GM21528 (cell line): ENCODE data around the gene SPATA2L.

Source experiments
- ATAC-seq: cut with Tn5 transposase; IDR thresholded peaks from one replicate; pipeline ENCODE4 v1.9.1; 2021; ENCODE audit warnings: mild to moderate bottlenecking, moderate library complexity; ENCODE audit not compliant: unreplicated experiment, low FRiP score

SPATA2L gene, protein sequence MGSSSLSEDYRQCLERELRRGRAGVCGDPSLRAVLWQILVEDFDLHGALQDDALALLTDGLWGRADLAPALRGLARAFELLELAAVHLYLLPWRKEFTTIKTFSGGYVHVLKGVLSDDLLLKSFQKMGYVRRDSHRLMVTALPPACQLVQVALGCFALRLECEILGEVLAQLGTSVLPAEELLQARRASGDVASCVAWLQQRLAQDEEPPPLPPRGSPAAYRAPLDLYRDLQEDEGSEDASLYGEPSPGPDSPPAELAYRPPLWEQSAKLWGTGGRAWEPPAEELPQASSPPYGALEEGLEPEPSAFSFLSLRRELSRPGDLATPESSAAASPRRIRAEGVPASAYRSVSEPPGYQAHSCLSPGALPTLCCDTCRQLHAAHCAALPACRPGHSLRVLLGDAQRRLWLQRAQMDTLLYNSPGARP

GRCh38 chr16:89701425-89702406, at the start of gene SPATA2L:
Gene SPATA2L (minus strand): TSS chr16:89701705. CDS start chr16:89701232, 473 bp downstream.
- ATAC-seq, result peak; percentile 64

DNA sequence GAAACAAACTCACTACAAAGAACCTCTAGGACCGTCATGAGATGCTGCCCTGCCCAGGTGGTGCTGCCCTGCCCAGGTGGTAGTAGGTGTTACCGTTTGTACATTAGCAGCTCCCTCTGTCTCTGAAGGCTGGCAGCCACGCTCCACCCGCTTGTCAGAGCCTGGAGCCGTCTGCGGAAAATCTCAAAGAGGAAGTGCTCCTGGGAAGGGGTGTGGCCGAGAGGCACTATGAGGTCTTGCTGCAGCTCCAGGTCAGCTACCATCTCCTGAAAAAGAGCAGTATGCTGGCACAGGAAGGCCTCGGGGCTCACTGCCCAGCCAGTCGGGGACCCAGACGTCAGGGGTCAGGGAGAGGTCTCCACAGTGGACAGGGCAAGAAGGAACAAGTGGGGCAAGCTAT, 48.1 kb upstream of the SPATA2L start:
- ATAC-seq, result no peak

DNA sequence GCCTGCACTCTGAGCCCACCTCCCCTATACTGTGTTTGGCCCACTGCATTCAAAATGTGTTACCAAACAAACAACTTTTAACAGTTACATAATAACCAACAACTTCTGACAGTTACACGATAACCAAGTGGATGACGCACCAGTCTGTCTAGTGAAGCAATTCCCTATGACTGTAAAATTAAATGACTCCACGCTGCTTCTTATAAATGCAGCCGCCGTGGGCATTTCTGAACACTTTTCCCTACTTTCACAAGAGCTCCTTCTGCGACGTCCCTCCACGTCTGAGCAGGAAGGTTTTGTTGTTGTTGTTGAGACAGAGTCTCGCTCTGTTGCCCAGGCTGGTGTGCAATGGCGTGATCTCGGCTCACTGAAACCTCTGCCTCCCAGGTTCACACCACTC, 47.4 kb upstream of the SPATA2L start:
- ATAC-seq, result no peak

- no peak for ATAC-seq
Measured at GRCh38 chr16:89748076-89748475, 46.6 kb upstream of the SPATA2L start.

GRCh38 chr16:89746043-89746442, 44.5 kb upstream of the SPATA2L start:
- no peak for ATAC-seq

DNA sequence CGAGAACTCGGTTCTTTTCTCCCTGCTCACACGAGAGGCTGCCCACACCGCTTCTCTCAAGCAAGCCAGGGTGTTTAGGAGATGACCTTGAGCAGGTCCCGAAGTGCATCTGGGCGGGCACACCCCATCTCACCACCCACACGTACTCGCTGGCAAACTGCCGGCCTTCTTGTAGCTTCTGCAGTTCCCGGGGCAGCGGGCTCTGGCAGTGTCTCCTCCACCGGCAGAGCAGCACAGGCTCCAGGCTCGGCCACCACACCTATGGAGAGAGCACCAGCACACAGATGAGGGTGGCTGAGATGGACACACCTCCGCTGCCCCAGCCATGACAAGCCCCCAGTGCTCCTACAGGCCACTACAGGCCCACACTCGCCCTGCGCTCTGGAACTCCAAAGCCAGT, 43.3 kb upstream of the SPATA2L start:
- no peak for ATAC-seq

DNA sequence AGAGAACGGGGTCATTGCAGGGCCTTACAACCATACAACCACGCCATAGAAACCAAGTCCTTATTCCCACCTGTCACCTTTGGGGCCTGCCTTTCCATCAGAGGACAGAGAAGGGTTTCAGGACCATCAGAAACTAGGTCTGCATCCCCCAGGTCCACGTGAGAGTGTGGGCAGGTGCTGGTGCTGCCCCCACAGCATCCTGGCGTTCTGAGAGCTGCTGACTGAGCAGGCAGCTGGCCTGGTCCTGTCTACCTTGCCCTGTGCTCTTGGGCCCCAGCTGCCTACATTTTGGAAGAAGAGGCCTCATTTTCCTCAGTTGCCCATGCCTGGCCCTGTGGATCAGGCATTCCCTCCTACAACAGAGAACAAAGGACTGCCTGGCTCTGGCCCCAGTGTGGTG, 41.4 kb upstream of the SPATA2L start:
- ATAC-seq, result no peak

DNA sequence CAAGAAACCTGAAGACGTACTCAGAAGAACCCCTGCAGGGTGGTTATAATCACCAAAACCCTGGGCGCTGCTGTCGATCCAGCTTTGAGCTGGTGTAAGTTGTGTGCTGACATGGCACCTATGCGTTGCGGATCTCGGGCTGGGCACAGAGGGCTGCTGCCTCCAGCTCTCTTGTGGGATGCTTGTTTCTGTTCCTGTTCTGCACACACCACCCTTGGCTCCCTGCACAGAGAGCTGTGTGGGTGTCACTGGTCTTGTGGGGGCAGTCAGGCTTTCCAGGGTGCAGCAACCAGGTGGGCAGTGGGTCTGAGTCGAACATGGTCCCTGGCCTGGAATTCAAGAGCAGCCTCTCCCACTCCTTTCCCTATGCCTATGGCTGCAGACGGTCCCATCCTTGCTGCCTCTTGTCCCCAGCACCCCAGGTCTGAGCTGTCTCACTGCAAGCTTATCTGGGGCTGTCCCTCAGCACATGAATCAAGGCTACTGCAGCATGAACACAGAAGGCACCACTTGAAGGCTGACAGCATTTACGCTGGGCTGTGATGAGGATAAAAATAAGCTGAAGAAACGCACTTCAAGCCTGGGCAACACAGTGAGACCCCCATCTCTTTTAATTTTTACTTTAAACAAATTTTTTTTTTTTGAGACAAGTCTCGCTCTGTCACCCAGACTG, 40.0 kb upstream of the SPATA2L start:
- no peak for ATAC-seq

DNA sequence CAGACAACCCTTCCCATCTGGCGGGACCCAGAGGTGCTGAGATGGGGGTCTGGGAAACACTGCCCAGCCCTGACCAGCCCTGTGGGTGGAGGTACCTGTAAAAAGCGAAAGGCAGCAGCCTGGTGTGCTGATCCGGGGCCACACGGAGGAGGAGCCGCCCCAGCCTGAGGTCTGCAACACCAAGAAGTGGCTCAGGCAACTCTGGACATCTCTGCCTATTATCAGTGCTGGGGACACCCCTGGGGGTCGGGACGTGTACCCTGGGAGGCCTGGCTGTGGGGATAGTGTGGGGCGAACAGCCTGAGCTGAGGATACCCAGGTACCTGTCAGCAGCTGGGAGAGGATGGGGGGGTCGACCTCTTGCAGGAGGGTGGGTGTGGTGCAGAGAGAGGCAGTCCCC, 37.9 kb upstream of the SPATA2L start:
- ATAC-seq, result no peak

GRCh38 chr16:89738538-89739317, 37.2 kb upstream of the SPATA2L start:
- ATAC-seq, result no peak

DNA sequence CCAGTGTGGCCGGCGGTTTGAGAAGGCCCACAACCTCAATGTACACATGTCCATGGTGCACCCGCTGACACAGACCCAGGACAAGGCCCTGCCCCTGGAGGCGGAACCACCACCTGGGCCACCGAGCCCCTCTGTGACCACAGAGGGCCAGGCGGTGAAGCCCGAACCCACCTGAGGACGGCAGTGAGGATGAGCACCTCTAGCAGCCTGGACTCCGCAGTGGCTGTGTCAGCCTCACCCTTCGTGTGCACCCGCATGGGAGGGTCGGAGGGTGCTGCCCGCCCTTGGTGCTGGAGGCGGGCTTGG, 36.5 kb upstream of the SPATA2L start:
- no peak for ATAC-seq

GRCh38 chr16:89737341-89738071, 36.0 kb upstream of the SPATA2L start:
- no peak for ATAC-seq

DNA sequence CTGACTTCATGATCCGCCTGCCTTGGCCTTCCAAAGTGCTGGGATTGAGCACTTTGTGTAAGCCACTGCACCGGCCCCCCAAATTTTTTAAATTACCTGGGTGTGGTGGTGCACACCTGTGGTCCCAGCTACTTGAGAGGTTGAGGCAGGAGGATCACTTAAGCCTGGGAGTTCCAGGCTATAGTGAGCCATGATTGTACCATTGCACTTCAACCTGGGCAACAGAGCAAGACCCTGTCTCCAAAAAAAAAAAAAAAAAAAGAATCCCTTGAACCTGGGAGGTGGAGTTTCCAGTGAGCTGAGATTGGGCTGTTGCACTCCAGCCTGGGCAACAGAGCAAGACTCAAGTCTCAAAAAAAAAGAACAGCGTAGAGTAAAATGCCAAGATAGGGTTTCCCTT, 35.0 kb upstream of the SPATA2L start:
- no peak for ATAC-seq

DNA sequence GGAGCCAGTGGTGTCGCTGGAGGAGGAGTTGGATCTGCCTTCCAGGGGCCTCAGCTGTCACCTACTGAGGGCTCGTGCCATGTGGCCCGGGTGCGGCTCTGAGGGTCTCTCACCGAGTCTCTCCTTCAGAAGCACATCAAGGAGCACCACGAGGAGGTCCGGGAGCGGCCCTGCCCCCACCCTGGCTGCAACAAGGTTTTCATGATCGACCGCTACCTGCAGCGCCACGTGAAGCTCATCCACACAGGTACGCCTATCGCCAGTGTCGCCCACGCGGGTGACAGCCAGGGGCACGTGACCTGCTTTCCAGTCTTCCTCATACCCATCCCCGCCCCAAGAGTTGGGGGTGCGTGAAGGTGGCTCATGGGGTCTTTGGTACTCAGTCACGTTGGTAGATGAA, 32.3 kb upstream of the SPATA2L start:
- ATAC-seq, result no peak

DNA sequence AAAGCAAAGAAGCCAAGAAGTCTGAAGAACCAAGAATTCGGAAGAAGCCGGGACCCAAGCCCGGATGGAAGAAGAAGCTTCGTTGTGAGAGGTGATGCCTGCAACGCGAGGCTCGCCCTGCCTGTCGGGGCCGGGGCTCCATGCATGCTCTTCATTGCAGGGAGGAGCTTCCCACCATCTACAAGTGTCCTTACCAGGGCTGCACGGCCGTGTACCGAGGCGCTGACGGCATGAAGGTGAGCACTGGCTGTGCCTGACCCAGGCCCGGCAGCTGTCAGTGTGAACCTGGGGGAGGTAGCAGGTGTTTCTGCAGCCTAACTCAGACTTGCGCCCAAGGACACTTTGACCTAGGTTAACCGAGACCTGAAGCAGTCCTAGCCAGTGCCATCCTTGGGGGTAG, 31.8 kb upstream of the SPATA2L start:
- no peak for ATAC-seq

- ATAC-seq, result no peak
Measured at GRCh38 chr16:89732918-89733242, 31.4 kb upstream of the SPATA2L start.

DNA sequence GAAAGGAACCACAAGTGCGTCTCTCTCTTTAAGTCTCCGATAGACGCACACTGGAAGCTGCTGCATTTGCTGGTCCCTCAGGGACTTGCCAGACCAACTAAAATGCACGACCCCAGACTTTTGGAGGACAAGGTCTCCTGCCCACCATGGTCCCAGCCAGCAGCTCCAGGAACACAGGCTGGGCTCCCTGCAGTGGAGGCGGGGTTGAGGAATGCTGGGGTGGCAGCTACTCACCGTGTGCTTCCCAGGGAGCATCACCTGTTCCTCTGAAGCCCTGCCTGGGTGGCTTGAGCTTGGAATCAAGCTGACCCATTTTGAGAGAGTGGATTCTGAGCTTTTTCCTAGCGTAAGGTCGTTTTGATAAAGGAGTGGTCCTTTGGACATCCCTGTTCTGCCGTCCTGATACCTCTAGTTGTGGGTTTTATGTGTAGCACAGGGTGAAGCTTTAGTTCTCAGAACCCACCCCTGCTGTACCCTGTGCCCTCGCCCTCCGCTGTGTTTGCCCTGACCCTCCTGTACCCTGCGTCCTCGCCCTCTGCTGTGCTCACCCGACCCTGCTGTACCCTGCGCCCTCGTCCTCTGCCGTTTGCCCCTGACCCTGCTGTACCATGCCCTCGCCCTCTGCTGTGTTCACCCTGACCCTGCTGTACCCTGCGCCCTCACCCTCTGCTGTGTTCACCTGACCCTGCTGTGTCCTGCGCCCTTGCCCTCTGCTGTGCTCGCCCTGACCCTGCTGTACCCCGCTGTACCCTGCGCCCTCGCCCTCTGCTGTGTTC, 30.8 kb upstream of the SPATA2L start:
- no peak for ATAC-seq

- ATAC-seq, result no peak
Measured at GRCh38 chr16:89730610-89731234, 29.2 kb upstream of the SPATA2L start.
